Body of pancreas (tissue), 4 donors: ENCODE measurements around the gene RIPOR1.

Source experiments
- CTCF ChIP-seq, 7 experiments: fragments of 450-650 bp in 4 of 7; fragments of 200-600 bp in 3 of 7; sonication (generic) in 3 of 7; IDR thresholded peaks; one replicate each; pipeline ENCODE4 v1.5.1; 2016 to 2019; ENCODE audit warnings: antibody characterized with exemption in 7 of 7
- POLR2A ChIP-seq, 3 donors: fragments of 450-650 bp; IDR thresholded peaks; one replicate each; pipeline ENCODE4 v1.6.1; 2016; ENCODE audit warnings: antibody characterized with exemption in 3 of 3, mild to moderate bottlenecking in 2 of 3

DNA sequence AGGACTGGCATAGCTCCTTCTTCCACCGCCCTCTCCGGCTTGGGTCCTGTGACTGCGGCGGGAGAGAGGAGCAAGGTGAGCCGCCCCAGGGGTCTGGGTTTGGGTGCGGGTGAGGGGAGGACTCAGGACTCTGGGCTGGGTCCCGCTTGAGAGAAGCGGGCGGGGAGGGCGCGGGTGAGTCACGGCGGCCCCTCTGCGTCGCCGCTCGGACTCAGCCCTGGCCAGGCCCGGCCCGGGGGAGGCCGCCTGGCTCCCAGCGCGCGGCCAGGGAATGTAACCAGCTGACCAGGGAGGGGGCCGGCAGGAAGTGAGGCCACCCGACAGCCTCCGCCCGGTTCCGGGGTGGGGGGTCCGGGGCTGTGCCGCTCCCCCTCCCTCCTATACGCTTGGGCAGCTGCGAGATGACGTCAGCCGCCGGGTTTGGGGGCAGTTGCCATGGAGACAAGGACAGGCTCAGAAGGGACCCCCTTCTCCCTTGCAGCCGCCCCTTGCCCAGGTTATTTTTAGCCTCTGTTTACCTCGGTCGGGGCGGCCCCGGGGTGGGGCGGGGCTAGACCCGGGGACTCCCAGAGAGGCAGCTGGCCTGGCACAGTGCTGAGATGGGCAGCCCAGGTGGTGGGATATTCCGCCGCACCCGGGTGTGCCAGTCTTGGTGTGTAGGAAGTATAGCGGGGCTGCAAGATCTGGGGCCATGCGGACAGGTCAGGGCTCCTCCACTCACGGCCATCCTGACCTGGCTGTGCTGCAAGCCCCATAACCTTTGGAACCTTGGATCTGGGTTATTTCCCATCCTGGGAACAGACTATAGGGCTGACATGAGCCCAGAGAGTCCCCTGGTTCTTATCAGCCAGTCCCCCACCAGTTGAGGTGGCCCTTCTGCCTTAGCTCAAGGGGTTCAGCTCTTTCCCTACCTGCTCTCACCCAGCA, 1.6 kb downstream of the RIPOR1 start:
- TF ChIP-seq CTCF (IDR thresholded peaks at IDR 0.05) (no peak), POLR2A (IDR thresholded peaks at IDR 0.05) (peak; percentile 68 to 85 (median 79))
